Neural crest cell (in vitro differentiated cells): Measurements from ENCODE around the gene ELANE. TPM values are rescaled to one million over a fixed set of nuclear protein-coding genes. Genes with fewer than 3 reads are reported as not detected.
A peak's percentile ranks its signal among the peaks of the same experiment; 100 is the strongest.

Experiments
- DNase-seq: peaks from one replicate; pipeline ENCODE4 v3.0.0; 2021; ENCODE audit warnings: low read depth, mixed read lengths, low spot score
- H3K27ac Mint-ChIP-seq: one replicate; pipeline ENCODE4 v1.8.0; 2021; ENCODE audit warnings: mild to moderate bottlenecking, mixed read lengths; ENCODE audit not compliant: unreplicated experiment
- H3K27me3 Mint-ChIP-seq: 2 replicates; pipeline ENCODE4 v1.8.0; 2021; ENCODE audit warnings: low read depth, mild to moderate bottlenecking, mixed read lengths
- H3K36me3 Mint-ChIP-seq: 2 replicates; pipeline ENCODE4 v1.8.0; 2021; ENCODE audit warnings: low read depth, mild to moderate bottlenecking, mixed read lengths
- H3K4me1 Mint-ChIP-seq: 2 replicates; pipeline ENCODE4 v1.8.0; 2021; ENCODE audit warnings: mixed read lengths
- H3K4me3 Mint-ChIP-seq: one replicate; pipeline ENCODE4 v1.8.0; 2021; ENCODE audit warnings: mild to moderate bottlenecking, mixed read lengths
- H3K9me3 Mint-ChIP-seq: 2 replicates; pipeline ENCODE4 v1.8.0; 2021; ENCODE audit warnings: mixed read lengths
- total RNA-seq: library from RNA; stranded (reverse); gene quantifications from 2 replicates; pipeline ENCODE4 v1.2.1, GENCODE V29; 2021
- TF ChIP-seq, protein P1 (sequence below): fragments of 200-600 bp; sonication (generic); conservative IDR thresholded peaks from 2 replicates; pipeline ENCODE4 v1.5.0; 2021; ENCODE audit warnings: antibody characterized with exemption, mild to moderate bottlenecking

ELANE gene
- total RNA-seq, 1 donor from 2014 or later, result not detected

DNA sequence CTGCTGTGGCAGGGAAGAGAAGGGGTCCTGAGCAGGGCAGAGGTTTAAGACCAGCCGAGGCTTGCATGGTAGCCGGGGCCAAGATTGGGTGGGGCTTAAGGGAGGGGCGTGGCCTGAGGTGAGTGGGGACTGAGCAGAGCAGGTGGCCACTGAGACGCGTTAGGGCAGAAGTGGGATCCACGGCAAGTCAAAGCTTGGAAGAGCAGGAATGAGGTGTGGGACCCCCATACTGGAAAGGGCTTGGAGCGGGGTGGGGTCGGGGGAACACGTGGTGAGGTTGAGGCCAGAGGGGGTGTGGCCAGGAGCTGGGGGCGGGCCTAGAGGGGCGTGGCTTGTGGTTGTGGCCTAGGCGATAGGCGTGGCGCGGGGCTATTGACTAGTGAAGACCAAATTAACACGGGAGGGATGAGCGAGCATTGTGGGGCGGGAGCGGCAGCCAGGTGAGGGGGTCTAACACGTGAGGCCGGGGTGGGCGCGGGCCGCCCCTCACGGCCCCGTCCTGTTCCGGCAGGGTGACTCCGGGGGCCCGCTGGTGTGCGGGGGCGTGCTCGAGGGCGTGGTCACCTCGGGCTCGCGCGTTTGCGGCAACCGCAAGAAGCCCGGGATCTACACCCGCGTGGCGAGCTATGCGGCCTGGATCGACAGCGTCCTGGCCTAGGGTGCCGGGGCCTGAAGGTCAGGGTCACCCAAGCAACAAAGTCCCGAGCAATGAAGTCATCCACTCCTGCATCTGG lies 10.6 kb downstream of the ELANE start:
- Mint-ChIP-seq H3K27me3 (peaks cover 64% of the 10 kb centered on the region), H3K4me3 (peak overlapping the region; percentile 57), H3K4me1 (peaks cover 11% of the 10 kb centered on the region), H3K9me3 (no peaks in the 10 kb centered on the region), H3K27ac (no peak overlapping the region), H3K36me3 (peaks cover 4% of the 10 kb centered on the region)
- peak; percentile 60 for DNase-seq
- TF ChIP-seq, protein P1, sequence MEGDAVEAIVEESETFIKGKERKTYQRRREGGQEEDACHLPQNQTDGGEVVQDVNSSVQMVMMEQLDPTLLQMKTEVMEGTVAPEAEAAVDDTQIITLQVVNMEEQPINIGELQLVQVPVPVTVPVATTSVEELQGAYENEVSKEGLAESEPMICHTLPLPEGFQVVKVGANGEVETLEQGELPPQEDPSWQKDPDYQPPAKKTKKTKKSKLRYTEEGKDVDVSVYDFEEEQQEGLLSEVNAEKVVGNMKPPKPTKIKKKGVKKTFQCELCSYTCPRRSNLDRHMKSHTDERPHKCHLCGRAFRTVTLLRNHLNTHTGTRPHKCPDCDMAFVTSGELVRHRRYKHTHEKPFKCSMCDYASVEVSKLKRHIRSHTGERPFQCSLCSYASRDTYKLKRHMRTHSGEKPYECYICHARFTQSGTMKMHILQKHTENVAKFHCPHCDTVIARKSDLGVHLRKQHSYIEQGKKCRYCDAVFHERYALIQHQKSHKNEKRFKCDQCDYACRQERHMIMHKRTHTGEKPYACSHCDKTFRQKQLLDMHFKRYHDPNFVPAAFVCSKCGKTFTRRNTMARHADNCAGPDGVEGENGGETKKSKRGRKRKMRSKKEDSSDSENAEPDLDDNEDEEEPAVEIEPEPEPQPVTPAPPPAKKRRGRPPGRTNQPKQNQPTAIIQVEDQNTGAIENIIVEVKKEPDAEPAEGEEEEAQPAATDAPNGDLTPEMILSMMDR, result no peak

DNA sequence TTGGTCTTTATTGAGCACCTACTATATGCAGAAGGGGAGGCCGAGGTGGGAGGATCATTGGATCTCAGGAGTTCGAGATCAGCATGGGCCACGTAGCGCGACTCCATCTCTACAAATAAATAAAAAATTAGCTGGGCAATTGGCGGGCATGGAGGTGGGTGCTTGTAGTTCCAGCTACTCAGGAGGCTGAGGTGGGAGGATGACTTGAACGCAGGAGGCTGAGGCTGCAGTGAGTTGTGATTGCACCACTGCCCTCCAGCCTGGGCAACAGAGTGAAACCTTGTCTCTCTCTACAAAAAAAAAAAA lies 11.2 kb downstream of the ELANE start:
- Mint-ChIP-seq H3K9me3 (no peaks in the 10 kb centered on the region), H3K27me3 (peaks cover 59% of the 10 kb centered on the region), H3K36me3 (peaks cover 4% of the 10 kb centered on the region), H3K27ac (no peak overlapping the region), H3K4me3 (peak overlapping the region; percentile 23), H3K4me1 (peaks cover 11% of the 10 kb centered on the region)
- no peak for DNase-seq
- TF ChIP-seq, protein P1, result no peak

DNA sequence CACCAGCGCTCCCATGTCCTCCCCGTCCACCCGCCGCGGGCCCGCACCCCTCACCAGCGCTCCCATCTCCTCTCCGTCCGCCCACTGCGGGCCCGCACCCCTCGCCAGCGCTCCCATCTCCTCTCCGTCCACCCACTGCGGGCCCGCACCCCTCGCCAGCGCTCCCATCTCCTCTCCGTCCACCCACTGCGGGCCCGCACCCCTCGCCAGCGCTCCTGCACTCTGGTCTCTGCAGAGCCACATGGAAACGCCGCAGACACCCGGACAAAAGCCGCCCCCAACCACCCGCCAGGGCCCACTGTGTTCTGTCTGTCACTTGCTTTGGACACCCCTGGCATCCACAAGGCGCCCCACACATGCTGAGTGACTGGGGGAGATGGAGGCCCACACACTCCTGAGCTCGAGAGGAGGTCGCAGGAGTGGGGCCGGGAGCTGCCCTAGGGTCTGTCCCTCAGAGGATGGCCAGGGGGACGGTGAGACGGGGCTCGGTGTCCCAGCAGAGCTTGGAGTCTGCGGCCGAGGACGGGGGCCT lies 14.7 kb downstream of the ELANE start:
- Mint-ChIP-seq H3K4me3 (no peak overlapping the region), H3K9me3 (no peaks in the 10 kb centered on the region), H3K27me3 (peaks cover 36% of the 10 kb centered on the region), H3K4me1 (peaks cover 11% of the 10 kb centered on the region), H3K36me3 (peaks cover 6% of the 10 kb centered on the region), H3K27ac (no peak overlapping the region)
- TF ChIP-seq, protein P1, result no peak
- DNase-seq, result no peak

DNA sequence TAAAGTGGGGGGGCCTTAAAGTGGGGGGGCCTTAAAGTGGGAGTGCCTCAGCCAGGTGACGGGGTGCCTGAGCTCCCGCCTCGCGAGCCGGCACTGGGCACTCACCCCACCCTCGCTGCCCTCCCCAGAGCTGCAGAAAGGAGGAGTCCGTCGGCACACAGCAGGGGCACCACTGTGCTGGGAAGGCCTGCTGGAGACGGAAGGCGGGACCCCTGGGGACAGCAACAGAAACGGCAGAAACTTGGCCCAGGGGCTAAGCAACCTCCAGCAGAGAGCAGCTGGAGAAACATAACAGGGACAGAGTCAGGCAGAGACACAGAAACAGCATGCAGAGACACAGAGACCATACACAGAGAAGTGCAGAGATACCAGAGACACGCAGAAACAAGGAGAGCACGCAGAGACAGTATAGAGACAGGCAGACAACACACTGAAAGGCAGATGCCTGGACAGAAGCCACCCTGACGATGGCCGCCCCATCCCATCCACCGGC lies 15.2 kb downstream of the ELANE start:
- peak overlapping the region; percentile 31 for H3K4me3 Mint-ChIP-seq
- H3K27ac Mint-ChIP-seq, result peak overlapping the region; percentile 62

DNA sequence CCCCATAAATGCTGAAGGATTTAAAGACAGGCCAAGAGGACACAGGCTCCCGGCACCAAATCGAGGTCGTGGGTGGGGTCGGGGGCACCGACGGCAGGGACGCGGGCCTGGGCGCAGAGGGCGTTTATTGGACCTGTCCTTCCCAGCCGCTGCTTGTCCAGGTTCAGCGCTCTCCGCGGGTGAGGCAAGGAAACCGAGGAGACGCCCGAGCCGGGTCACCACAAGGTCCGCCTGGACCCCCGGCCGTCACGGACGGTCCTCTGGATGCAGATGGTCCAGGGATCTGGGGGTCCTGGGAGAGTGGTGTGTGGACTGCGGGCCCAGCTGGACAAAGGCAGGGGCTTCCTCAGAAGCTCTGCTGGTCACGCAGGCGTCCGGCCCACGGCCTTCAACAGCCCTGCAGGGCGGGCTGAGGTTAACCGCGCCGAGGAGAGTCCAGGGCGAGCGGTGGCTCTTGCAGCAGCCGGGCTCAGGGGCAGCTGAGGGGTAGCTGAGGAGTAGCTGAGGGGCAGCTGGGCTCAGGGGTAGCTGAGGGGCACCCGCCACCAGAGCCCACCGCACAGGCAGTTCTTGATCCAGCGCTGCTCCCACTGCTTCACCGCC lies 15.9 kb downstream of the ELANE start:
- no peak for DNase-seq
- Mint-ChIP-seq H3K4me1 (peaks cover 8% of the 10 kb centered on the region), H3K4me3 (no peak overlapping the region), H3K9me3 (no peaks in the 10 kb centered on the region), H3K36me3 (peaks cover 6% of the 10 kb centered on the region), H3K27me3 (peaks cover 27% of the 10 kb centered on the region), H3K27ac (no peak overlapping the region)
- TF ChIP-seq, protein P1, result no peak

More for the DNA sequence above, 15.2 kb downstream of the ELANE start:
- Mint-ChIP-seq H3K9me3 (no peaks in the 10 kb centered on the region), H3K4me1 (peaks cover 11% of the 10 kb centered on the region), H3K27me3 (peaks cover 31% of the 10 kb centered on the region), H3K36me3 (peaks cover 6% of the 10 kb centered on the region)
- no peak for DNase-seq
- TF ChIP-seq, protein P1, result no peak
